HEK293T (cell line): ENCODE results near the gene SLC17A2.

Source experiments
- CTCF ChIA-PET: fragments of 350-600 bp; formaldehyde crosslinking; extraction: SDS; loops from one replicate; lab custom pipeline; 2021; ENCODE audit warnings: antibody characterized with exemption, inconsistent platforms; lab: Yijun Ruan, JAX
- POLR2A ChIA-PET: fragments of 350-600 bp; formaldehyde crosslinking; extraction: SDS; loops from one replicate; lab custom pipeline; 2020; ENCODE audit warnings: antibody characterized with exemption, inconsistent platforms; lab: Yijun Ruan, JAX
- DNase-seq: peaks from one replicate; pipeline ENCODE4 v3.0.0; 2012; ENCODE audit warnings: mixed read lengths; ENCODE audit errors: extremely low spot score
- ARNT ChIP-seq: fragments of 450-650 bp; IDR thresholded peaks from 2 replicates; pipeline ENCODE4 v1.6.1; 2017; ENCODE audit warnings: mild to moderate bottlenecking
- BHLHE40 ChIP-seq: fragments of 450-650 bp; IDR thresholded peaks from 2 replicates; pipeline ENCODE4 v1.6.1; 2016; ENCODE audit warnings: mild to moderate bottlenecking, moderate library complexity, borderline replicate concordance
- CTBP1 ChIP-seq: fragments of 450-650 bp; IDR thresholded peaks from 2 replicates; pipeline ENCODE4 v1.6.1; 2016; ENCODE audit warnings: borderline replicate concordance
- ELF4 ChIP-seq: fragments of 450-650 bp; IDR thresholded peaks from 2 replicates; pipeline ENCODE4 v1.6.1; 2017; ENCODE audit warnings: antibody characterized with exemption
- FOXA1 ChIP-seq: fragments of 450-650 bp; IDR thresholded peaks from 2 replicates; pipeline ENCODE4 v1.6.1; 2016; ENCODE audit warnings: mild to moderate bottlenecking
- FOXK2 ChIP-seq: fragments of 450-650 bp; IDR thresholded peaks from 2 replicates; pipeline ENCODE4 v1.6.1; 2016; ENCODE audit warnings: mild to moderate bottlenecking
- FOXM1 ChIP-seq: fragments of 450-650 bp; IDR thresholded peaks from 2 replicates; pipeline ENCODE4 v1.6.1; 2017; ENCODE audit warnings: mild to moderate bottlenecking, borderline replicate concordance
- HDGF ChIP-seq: fragments of 450-650 bp; IDR thresholded peaks from 2 replicates; pipeline ENCODE4 v1.6.1; 2017; ENCODE audit warnings: antibody characterized with exemption, borderline replicate concordance
- L3MBTL2 ChIP-seq: fragments of 450-650 bp; conservative IDR thresholded peaks from 2 replicates; pipeline ENCODE4 v1.6.1; 2016; ENCODE audit warnings: mild to moderate bottlenecking
- LEF1 ChIP-seq: fragments of 450-650 bp; IDR thresholded peaks from 2 replicates; pipeline ENCODE4 v1.6.1; 2017; ENCODE audit warnings: mild to moderate bottlenecking, borderline replicate concordance
- NFRKB ChIP-seq: fragments of 450-650 bp; IDR thresholded peaks from 2 replicates; pipeline ENCODE4 v1.6.1; 2016; ENCODE audit warnings: mild to moderate bottlenecking, moderate library complexity
- SP1 ChIP-seq: fragments of 450-650 bp; IDR thresholded peaks from 2 replicates; pipeline ENCODE4 v1.6.1; 2017
- SUZ12 ChIP-seq: fragments of 450-650 bp; IDR thresholded peaks from 2 replicates; pipeline ENCODE4 v1.6.1; 2016; ENCODE audit warnings: mild to moderate bottlenecking
- TARDBP ChIP-seq: fragments of 450-650 bp; IDR thresholded peaks from 2 replicates; pipeline ENCODE4 v1.6.1; 2016
- ZNF384 ChIP-seq: fragments of 450-650 bp; IDR thresholded peaks from 2 replicates; pipeline ENCODE4 v1.6.1; 2016
- TF ChIP-seq, protein P1 (sequence below): fragments of 450-650 bp; IDR thresholded peaks from 2 replicates; pipeline ENCODE4 v1.6.1; 2016

SLC17A2 gene

DNA sequence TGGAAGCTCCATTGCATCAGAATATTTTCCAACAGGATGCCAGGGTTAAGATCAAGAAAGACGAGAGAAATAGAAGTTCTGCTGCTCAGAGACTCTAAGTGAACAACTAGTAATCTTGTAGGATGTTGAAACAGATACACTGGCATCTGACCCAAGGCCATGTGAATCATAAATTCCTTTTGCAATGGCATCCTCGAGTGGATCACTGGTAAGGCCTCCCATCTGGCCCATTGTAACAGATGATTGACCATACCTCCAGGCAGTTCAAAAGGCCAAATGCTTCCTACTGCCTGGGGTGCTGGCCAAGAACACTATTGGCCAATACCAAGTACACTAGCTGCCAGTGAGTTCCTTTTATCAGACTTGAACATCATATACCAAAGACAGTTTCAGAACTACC, 46.5 kb downstream of the SLC17A2 start:
- no peak for DNase-seq
- TF ChIP-seq SP1 = no peak
- ChIA-PET CTCF (no interaction called here), POLR2A (no interaction called here)

DNA sequence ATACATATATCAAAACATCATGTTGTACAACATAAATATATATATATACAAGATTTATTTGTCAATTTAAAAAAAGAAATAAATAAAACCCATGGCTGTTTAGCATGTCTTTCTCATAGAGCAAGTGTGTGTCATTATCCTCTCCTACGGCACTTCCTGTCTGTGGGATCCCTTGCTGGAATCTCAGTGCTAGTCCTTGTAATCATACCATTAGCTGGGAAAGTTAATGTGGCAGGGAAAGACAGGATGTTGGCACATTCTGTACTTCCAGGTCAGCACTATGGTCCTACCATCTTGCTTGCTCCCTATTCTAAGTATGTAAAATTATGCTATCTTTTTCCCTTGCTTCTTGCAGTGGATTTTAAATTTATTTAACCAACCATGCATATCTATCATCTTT, 47.0 kb downstream of the SLC17A2 start:
- POLR2A ChIA-PET = no interaction called here
- no peak for DNase-seq
- TF ChIP-seq FOXM1 (no peak), TARDBP (no peak), HDGF (no peak), BHLHE40 (no peak), FOXA1 (no peak), SP1 (no peak), ZNF384 (no peak), SUZ12 (no peak), NFRKB (no peak), L3MBTL2 (no peak), ELF4 (no peak), LEF1 (no peak), ARNT (no peak), CTBP1 (no peak)
- TF ChIP-seq, protein P1, sequence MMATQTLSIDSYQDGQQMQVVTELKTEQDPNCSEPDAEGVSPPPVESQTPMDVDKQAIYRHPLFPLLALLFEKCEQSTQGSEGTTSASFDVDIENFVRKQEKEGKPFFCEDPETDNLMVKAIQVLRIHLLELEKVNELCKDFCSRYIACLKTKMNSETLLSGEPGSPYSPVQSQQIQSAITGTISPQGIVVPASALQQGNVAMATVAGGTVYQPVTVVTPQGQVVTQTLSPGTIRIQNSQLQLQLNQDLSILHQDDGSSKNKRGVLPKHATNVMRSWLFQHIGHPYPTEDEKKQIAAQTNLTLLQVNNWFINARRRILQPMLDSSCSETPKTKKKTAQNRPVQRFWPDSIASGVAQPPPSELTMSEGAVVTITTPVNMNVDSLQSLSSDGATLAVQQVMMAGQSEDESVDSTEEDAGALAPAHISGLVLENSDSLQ = no peak
- CTCF ChIA-PET = no interaction called here

DNA sequence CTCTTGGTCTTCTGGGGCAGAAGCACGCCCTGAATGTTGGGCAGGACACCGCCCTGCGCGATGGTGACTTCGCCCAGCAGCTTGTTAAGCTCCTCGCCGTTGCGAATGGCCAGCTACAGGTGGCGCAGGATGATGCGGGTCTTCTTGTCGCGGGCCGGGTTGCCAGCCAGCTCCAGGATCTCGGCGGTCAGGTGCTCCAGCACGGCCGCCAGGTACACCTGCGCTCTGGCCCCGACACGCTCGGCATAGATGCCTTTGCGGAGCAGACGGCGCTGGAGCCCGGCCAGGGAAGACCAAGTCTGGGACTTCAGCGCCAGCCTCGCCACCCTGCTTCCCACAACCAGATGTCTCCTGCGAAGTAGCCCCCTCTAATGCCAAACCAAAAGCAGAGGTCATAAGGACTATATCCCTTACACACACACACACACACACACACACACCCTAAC, 48.4 kb downstream of the SLC17A2 start:
- ChIA-PET CTCF (no interaction called here), POLR2A (no interaction called here)
- TF ChIP-seq L3MBTL2 (no peak), SP1 (no peak), HDGF (no peak), TARDBP (no peak), ELF4 (no peak), NFRKB (no peak), FOXK2 (no peak), LEF1 (no peak), ZNF384 (no peak), ARNT (no peak), FOXM1 (no peak), CTBP1 (no peak)
- TF ChIP-seq, protein P1 = no peak
- DNase-seq = no peak

DNA sequence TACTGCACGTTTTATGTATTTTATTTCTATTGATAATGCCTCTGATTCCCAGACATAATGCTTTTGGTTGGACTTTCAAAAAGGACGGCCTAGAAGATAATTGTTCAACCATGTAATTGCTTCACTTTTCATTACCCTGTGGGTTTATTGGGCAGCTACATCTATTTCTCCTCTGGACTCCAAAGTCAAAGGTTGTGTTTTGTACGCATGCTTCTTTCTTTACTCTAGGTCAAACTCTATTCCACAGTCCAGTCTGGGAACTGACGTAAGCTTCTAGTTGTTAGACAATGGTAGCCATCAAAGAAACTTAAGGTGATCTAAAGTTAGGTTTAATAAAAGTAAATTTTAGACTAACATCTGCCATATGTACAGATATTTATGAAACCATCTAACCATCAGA, 49.9 kb downstream of the SLC17A2 start:
- POLR2A ChIA-PET = no interaction called here
- no peak for TF ChIP-seq FOXK2
- no peak for TF ChIP-seq SUZ12
- TF ChIP-seq, protein P1 = no peak
- TF ChIP-seq BHLHE40 = no peak
- no peak for TF ChIP-seq TARDBP
- TF ChIP-seq LEF1 = no peak
- no peak for TF ChIP-seq NFRKB
- TF ChIP-seq CTBP1 = no peak
- no peak for TF ChIP-seq ZNF384
- TF ChIP-seq FOXM1 = no peak
- TF ChIP-seq HDGF = no peak
- no peak for TF ChIP-seq ARNT
- TF ChIP-seq FOXA1 = no peak
- TF ChIP-seq L3MBTL2 = no peak
- no peak for TF ChIP-seq ELF4
- CTCF ChIA-PET = no interaction called here
- DNase-seq = no peak

DNA sequence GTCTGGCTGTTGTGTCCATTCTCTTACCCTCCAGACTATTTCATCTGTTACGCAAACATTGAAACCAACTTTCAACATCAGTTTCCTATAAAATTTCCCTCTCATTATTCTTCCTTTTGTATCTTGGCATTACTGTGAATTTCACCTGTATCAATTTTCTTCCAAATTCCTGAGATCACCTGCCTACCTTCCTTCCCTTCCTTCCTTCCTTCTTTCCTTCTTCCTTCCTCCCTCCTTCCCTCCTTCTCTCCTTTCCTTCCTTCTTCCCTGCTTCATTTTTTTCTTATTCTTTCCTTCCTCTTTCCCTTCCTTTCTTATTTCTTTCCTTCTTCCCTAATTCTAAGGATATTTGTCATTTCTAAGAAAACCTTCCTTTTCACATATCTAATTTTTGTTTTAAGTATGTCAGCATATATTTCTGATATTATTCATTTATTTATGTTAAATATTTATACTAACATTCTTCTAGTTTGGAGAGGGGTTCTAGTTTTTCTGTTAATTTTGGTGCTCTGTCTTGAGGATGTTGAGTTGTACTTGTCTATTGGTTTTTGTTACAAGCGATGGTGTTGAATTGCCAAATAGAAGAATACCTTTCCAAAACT, 51.7 kb downstream of the SLC17A2 start:
- CTCF ChIA-PET = no interaction called here
- POLR2A ChIA-PET = no interaction called here
- TF ChIP-seq ARNT = no peak
- TF ChIP-seq FOXA1 = no peak
- no peak for TF ChIP-seq TARDBP
- TF ChIP-seq SUZ12 = no peak
- TF ChIP-seq NFRKB = no peak
- TF ChIP-seq CTBP1 = no peak
- TF ChIP-seq ELF4 = no peak
- no peak for TF ChIP-seq BHLHE40
- TF ChIP-seq LEF1 = no peak
- TF ChIP-seq SP1 = no peak
- no peak for TF ChIP-seq L3MBTL2
- TF ChIP-seq, protein P1 = no peak
- no peak for TF ChIP-seq HDGF
- no peak for TF ChIP-seq FOXM1
- no peak for TF ChIP-seq ZNF384
- TF ChIP-seq FOXK2 = no peak
- DNase-seq = no peak
